ENCODE measurements around the gene ZFYVE19.

Gene ZFYVE19

DNA sequence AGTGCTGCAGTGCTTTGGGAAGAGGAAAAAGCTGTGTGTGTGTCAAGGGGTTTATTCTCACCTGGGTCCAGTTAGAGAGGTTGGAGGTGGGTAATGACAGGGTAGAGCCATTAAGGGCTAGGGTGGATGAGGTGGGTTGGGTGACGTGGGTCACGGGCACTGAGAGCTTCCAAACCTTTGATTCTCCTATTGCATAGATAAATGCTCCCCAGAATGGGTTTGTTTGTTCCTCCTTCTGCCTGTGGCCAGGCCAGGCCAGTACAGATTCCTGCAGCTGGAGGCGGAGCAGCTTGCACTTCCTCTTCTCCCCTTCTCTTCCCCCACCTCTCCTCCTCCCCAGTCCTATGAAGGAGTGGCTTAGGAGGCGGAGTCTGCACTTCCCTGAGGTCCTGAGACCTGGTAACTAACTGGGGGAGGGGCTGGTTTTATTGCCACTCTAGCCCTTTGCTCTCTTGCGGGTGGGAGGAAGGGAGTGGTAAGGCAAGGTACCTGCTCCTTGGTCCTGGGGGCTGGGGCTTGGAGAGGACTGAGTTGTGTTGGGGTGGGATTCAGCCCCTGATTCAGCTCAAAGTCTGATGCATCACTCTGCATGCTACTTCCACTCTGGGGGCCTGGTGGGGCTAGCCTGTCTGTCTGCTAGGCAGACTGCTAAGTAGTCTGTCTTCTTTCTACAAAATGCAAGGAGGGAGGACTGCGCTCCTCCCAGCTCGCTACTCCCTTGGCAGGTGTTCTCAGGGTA lies 40.5 kb downstream of the ZFYVE19 start:
- DNase-seq (ENCODE audit: low spot score) = peak; percentile 27

- DNase-seq (ENCODE audit: low spot score) = no peak
These were observed 43.8 kb downstream of the ZFYVE19 start for GRCh38 chr15:40850576-40851112.

- DNase-seq (ENCODE audit: low spot score) = no peak
These were observed 45.6 kb downstream of the ZFYVE19 start for GRCh38 chr15:40852529-40852928.

GRCh38 chr15:40853241-40853890 lies 46.5 kb downstream of the ZFYVE19 start:
- no peak for DNase-seq (ENCODE audit: low spot score)

- DNase-seq (ENCODE audit: low spot score) = peak; percentile 7
These were observed 47.3 kb downstream of the ZFYVE19 start for GRCh38 chr15:40854161-40854560.

DNA sequence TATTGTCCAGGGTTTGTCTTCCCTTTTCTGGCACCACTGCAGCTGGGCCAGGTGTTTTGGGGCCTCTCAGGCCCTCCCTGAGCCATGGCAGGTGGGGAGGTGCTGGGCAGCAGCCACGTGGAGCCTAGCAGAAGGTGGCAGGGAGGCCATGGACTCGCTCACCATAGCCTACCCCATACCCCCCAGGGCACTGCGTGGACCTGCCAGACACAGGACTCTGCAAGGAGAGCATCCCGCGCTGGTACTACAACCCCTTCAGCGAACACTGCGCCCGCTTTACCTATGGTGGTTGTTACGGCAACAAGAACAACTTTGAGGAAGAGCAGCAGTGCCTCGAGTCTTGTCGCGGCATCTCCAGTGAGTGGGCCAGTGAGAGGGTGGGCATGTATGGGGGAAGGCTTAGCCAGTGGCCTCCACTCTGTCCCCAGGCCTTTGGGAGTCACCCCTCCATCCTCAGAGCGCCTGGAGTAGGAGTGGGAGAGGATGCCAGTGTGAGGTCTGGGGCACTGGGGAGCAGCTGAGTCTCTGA lies 48.9 kb downstream of the ZFYVE19 start:
- DNase-seq (ENCODE audit: low spot score) = peak; percentile 7

GRCh38 chr15:40856746-40857145 lies 49.9 kb downstream of the ZFYVE19 start:
- DNase-seq (ENCODE audit: low spot score) = peak; percentile 5

GRCh38 chr15:40857601-40858341 lies 50.9 kb downstream of the ZFYVE19 start:
- DNase-seq (ENCODE audit: low spot score) = peak; percentile 94

- peak; percentile 8 for DNase-seq (ENCODE audit: low spot score)
These were observed 51.8 kb downstream of the ZFYVE19 start for GRCh38 chr15:40858706-40859105.

DNA sequence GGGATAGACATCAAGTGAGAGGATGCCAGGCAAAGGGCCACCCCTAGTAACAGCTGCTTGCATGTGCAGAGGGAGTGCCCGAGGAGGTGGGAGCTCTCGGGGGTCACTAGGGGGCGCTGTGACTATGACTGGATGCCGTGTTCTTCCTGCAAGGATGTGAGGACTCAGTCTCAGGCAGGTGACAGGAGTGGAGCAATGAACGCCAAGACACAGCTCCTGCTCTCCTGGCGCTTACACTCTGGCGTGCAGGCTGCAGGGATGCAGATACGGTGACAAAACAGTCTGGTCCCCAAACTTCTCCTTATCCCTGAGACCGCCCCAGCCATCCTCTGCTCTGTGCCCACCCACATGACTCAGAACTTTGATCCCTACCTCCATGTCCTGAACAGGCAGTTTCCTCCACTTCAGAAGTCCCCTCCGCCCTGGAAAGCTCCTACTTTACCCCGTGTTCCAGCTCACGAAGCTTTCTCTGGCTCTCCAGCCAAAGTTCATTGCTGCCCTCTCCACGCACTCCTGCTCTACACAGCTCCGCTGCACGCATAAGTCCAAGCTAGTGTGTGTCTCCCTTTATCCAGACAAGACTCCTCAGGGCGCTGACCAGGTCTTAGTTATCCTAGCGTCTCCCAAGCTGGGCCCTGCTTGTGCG lies 52.4 kb downstream of the ZFYVE19 start:
- DNase-seq (ENCODE audit: low spot score) = peak; percentile 86

- DNase-seq (ENCODE audit: low spot score) = peak; percentile 5
These were observed 54.3 kb downstream of the ZFYVE19 start for GRCh38 chr15:40861147-40861546.

GRCh38 chr15:40863660-40864270 lies 56.9 kb downstream of the ZFYVE19 start:
- no peak for DNase-seq (ENCODE audit: low spot score)

Data from AG20443 (cell line).